GM12878 (cell line): ENCODE data around the gene NR6A1.

ENCODE experiments used
- ATF3 ChIP-seq: IDR thresholded peaks from 2 replicates; pipeline ENCODE4 v1.6.1; 2011; ENCODE audit warnings: low read depth, mild to moderate bottlenecking, low read length, moderate library complexity, borderline replicate concordance; ENCODE audit errors: extremely low read depth
- CHD2 ChIP-seq: IDR thresholded peaks from 2 replicates; pipeline ENCODE4 v1.6.1; 2011; ENCODE audit warnings: low read depth, low read length, improper control_type of control experiment, borderline replicate concordance
- MYC ChIP-seq: IDR thresholded peaks from 2 replicates; pipeline ENCODE4 v1.6.1; 2011; ENCODE audit warnings: mild to moderate bottlenecking, low read length, moderate library complexity, inconsistent platforms; ENCODE audit not compliant: insufficient read depth, insufficient replicate concordance, insufficient read length, severe bottlenecking
- PAX5 ChIP-seq: IDR thresholded peaks from 2 replicates; pipeline ENCODE4 v1.6.1; 2011; ENCODE audit warnings: low read depth, low read length, borderline replicate concordance
- RCOR1 ChIP-seq: conservative IDR thresholded peaks from 2 replicates; pipeline ENCODE4 v1.6.1; 2012; ENCODE audit warnings: low read depth, low read length, improper control_type of control experiment
- TAF1 ChIP-seq: IDR thresholded peaks from 2 replicates; pipeline ENCODE4 v1.6.1; 2011; ENCODE audit warnings: mild to moderate bottlenecking, low read depth, low read length, borderline replicate concordance

DNA sequence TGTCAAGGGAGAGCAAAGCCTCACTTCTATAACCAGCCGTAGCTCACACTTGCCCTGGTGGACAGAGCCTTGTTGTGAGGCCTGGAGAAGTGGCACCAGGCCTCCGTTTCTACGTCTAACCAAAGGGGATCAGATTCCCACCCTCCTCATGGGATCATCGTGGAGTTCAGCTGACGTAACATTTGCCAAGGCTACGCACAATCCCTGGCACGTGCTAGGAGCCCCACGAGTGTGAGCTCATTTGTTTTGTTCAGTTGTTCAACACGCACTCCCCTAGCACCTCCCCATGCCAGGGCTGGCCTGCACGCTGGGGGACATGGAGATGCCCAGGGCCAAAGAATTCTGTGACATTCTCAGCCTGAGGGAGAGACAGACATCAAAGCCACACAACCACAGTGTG lies 297.8 kb downstream of the NR6A1 start:
- no peak for TF ChIP-seq RCOR1
- no peak for TF ChIP-seq CHD2
- no peak for TF ChIP-seq MYC
- TF ChIP-seq ATF3 = no peak
- no peak for TF ChIP-seq PAX5
- TF ChIP-seq TAF1 = no peak
